Epithelial cell of proximal tubule (primary cell): ENCODE data around the gene PSME4. TPM values are rescaled to one million over a fixed set of nuclear protein-coding genes. Genes with fewer than 3 reads are reported as not detected.

Experiments used
- DNase-seq: peaks from one replicate; pipeline ENCODE4 v3.0.0-alpha.2; 2011; ENCODE audit warnings: low read depth
- H3K4me3 ChIP-seq: 2 replicates; pipeline ENCODE4 v1.5.1; 2011; ENCODE audit warnings: low read depth, mild to moderate bottlenecking, low read length
- total RNA-seq: library from RNA; depleted of rRNA; stranded (reverse); fragments of >200 nt; gene quantifications from 2 replicates; pipeline ENCODE4 v1.2.3, GENCODE V29; 2015
- TF ChIP-seq, protein P1 (sequence below): conservative IDR thresholded peaks from 2 replicates; pipeline ENCODE4 v1.5.1; 2012; ENCODE audit warnings: low read depth, mild to moderate bottlenecking, low read length

PSME4 gene
- total RNA-seq, result 18.7 and 27.9 TPM in 2 replicates

GRCh38 chr2:53970724-53971602 lies at the start of gene PSME4:
TSS of gene PSME4 (minus strand) at chr2:53970993. CDS start at chr2:53970784, 209 bp downstream.
- peak within 1 kb of the TSS; percentile 86 for H3K4me3 ChIP-seq
- DNase-seq, result no peak
- TF ChIP-seq, protein P1, sequence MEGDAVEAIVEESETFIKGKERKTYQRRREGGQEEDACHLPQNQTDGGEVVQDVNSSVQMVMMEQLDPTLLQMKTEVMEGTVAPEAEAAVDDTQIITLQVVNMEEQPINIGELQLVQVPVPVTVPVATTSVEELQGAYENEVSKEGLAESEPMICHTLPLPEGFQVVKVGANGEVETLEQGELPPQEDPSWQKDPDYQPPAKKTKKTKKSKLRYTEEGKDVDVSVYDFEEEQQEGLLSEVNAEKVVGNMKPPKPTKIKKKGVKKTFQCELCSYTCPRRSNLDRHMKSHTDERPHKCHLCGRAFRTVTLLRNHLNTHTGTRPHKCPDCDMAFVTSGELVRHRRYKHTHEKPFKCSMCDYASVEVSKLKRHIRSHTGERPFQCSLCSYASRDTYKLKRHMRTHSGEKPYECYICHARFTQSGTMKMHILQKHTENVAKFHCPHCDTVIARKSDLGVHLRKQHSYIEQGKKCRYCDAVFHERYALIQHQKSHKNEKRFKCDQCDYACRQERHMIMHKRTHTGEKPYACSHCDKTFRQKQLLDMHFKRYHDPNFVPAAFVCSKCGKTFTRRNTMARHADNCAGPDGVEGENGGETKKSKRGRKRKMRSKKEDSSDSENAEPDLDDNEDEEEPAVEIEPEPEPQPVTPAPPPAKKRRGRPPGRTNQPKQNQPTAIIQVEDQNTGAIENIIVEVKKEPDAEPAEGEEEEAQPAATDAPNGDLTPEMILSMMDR, result no peak

GRCh38 chr2:54015798-54016699 lies 45.3 kb upstream of the PSME4 start:
- no peak overlapping the region for H3K4me3 ChIP-seq
- TF ChIP-seq, protein P1, result no peak
- DNase-seq, result no peak

DNA sequence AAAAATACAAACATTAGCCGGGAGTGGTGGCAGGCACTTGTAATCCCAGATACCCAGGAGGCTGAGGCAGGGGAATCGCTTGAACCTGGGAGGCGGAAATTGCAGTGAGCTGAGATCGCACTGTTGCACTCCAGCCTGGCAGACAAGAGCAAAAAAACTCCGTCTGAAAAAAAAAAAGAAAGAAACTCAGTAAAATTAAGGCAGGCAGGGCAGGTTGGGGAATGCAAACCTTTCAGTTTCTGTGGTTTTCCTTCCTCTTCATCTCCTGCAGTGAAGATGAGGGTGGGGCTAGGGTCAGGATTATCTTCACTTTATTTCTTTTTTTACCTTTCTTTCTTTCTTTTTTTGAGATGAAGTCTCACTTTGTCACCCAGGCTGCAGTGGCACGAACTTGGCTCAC lies 43.2 kb upstream of the PSME4 start:
- DNase-seq, result no peak
- TF ChIP-seq, protein P1, result no peak
- H3K4me3 ChIP-seq, result no peak overlapping the region

- TF ChIP-seq, protein P1, result no peak
- no peak for DNase-seq
These were observed 41.8 kb upstream of the PSME4 start for GRCh38 chr2:54012538-54013141.

DNA sequence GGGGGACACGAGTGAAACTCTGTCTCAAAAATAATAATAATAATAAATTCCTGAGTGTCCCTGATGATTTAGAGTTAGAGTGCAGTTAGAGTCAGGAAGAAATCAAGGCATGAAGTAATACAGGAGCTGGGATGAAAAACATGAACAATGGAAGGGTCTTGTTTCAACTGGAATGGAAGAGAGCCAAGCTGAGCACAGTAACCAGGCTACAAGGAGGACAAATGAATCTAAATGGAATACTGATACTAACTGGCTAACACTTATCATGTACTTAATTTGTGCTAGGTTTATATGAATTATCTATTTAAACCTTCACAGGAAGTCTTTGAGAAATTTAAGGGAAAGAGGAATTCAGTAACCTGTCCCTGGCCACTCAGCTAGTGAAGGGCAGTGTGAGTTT lies 38.8 kb upstream of the PSME4 start:
- no peak for DNase-seq
- no peak overlapping the region for H3K4me3 ChIP-seq
- TF ChIP-seq, protein P1, result no peak

More at GRCh38 chr2:54012538-54013141, 41.8 kb upstream of the PSME4 start:
- no peak overlapping the region for H3K4me3 ChIP-seq

DNA sequence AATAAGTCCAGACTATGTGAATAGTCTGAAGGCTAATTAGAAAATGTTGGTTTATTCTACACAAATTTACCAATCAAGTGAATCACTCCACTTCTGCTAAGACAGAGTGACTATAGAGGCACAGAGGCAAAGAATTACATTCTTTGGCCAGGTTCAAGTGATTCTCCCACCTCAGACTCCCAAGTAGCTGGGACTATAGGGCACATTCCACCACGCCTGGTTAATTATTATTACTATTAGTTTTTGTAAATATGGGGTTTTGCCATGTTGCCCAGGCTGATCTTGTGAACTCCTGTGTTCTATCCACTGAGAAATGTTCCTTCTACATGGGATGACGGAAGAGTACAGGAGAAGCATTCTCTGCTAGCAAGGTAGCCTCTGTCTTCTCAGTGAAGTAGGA lies 37.6 kb upstream of the PSME4 start:
- H3K4me3 ChIP-seq, result no peak overlapping the region
- DNase-seq, result no peak
- TF ChIP-seq, protein P1, result no peak
